K562 (cell line): ENCODE measurements around the gene APP. TPM values are rescaled to one million over a fixed set of nuclear protein-coding genes. Genes with fewer than 3 reads are reported as not detected.
A peak's percentile ranks its signal among the peaks of the same experiment; 100 is the strongest.

Experiments used
- ATAC-seq: fragments of 200-7000 bp; cut with Tn5 transposase; 3 replicates; pipeline ENCODE4 v1.9.1; 2020; ENCODE audit warnings: moderate library complexity
- BruUV-seq: library from RNA; stranded (reverse); fragments of 400-500 nt; replicated peaks from 2 replicates; lab custom pipeline; 2021; lab: Mats Ljungman, UMichigan
- CTCF ChIA-PET: fragments of 300-600 bp; formaldehyde crosslinking; extraction: SDS; loops from one replicate; lab custom pipeline; 2021; ENCODE audit warnings: low intra/inter-chr PET ratio; lab: Yijun Ruan, JAX
- POLR2A ChIA-PET: fragments of 300-600, 350-650 bp; sonication (Branson Sonifier 250); formaldehyde crosslinking; extraction: SDS; loops from one replicate; lab custom pipeline; 2021; ENCODE audit warnings: antibody characterized with exemption, inconsistent platforms; lab: Yijun Ruan, JAX
- DNase-seq, 4 experiments: peaks; one replicate each; pipeline versions ENCODE4 v3.0.0 to v3.0.0-alpha.2; 2011 to 2018; ENCODE audit warnings: low spot score in 3 of 4, mixed read lengths in 3 of 4; ENCODE audit errors: extremely low read depth in 1 of 4
- FAIRE-seq: peaks from 2 replicates; lab custom pipeline; 2011; peaks lifted over from hg19 to GRCh38; lab: Jason Lieb, UNC
- H2AFZ ChIP-seq: 2 replicates; pipeline ENCODE4 v1.6.0; 2011; ENCODE audit warnings: low read depth, low read length, control low read depth, inconsistent platforms
- H3K27ac ChIP-seq: fragments of 200-600 bp; 3 replicates; pipeline ENCODE4 v1.8.0; 2011; ENCODE audit warnings: low read depth, mild to moderate bottlenecking, control low read depth, inconsistent platforms, low read length, moderate library complexity, mixed read lengths; ENCODE audit errors: extremely low read depth
- H3K27me3 ChIP-seq, 2 experiments: fragments of 300-600 bp in 1 of 2; 2 replicates in 1 of 2; 3 replicates in 1 of 2; pipeline versions ENCODE4 v1.6.0 to v1.8.0; 2011; ENCODE audit warnings: inconsistent platforms in 2 of 2, low read length in 2 of 2, mild to moderate bottlenecking in 1 of 2, mixed read lengths in 1 of 2, moderate library complexity in 1 of 2; ENCODE audit not compliant: control insufficient read depth in 2 of 2, insufficient read depth in 2 of 2
- H3K36me3 ChIP-seq: fragments of 300-600 bp; 3 replicates; pipeline ENCODE4 v1.8.0; 2011; ENCODE audit warnings: mild to moderate bottlenecking, low read length, inconsistent platforms; ENCODE audit not compliant: control insufficient read depth, insufficient read depth
- H3K4me1 ChIP-seq, 2 experiments: fragments of 200-600 bp in 1 of 2; replicated peaks in 1 of 2; 2 replicates in 1 of 2; 3 replicates in 1 of 2; pipeline versions ENCODE4 v1.5.1 to v1.8.0; 2011; ENCODE audit warnings: inconsistent platforms in 2 of 2, low read length in 2 of 2, mild to moderate bottlenecking in 1 of 2, mixed read lengths in 1 of 2, moderate library complexity in 1 of 2; ENCODE audit not compliant: control insufficient read depth in 2 of 2, insufficient read depth in 2 of 2
- H3K4me2 ChIP-seq: 2 replicates; pipeline ENCODE4 v1.6.1; 2011; ENCODE audit warnings: low read length, control low read depth, inconsistent platforms, mixed read lengths; ENCODE audit not compliant: insufficient read depth
- H3K4me3 ChIP-seq: fragments of 200-600 bp; sonication (generic), shearing (Covaris generic); 2 replicates; pipeline ENCODE4 v1.5.1; 2016; ENCODE audit warnings: control low read depth, inconsistent platforms
- H3K79me2 ChIP-seq: fragments of 200-600 bp; 3 replicates; pipeline ENCODE4 v1.8.0; 2011; ENCODE audit warnings: low read length, inconsistent platforms; ENCODE audit not compliant: control insufficient read depth, insufficient read depth
- H3K9ac ChIP-seq, 2 experiments: 2 replicates each; pipeline versions ENCODE4 v1.6.0 to v1.6.1; 2011; ENCODE audit warnings: low read depth in 2 of 2, low read length in 2 of 2, control low read depth in 1 of 2, inconsistent platforms in 1 of 2, mild to moderate bottlenecking in 1 of 2, mixed read lengths in 1 of 2; ENCODE audit not compliant: insufficient read depth in 1 of 2
- H3K9me1 ChIP-seq: one replicate; pipeline ENCODE4 v1.6.0; 2011; ENCODE audit warnings: inconsistent platforms, mild to moderate bottlenecking, low read length, moderate library complexity; ENCODE audit not compliant: control insufficient read depth, insufficient read depth
- H3K9me3 ChIP-seq: replicated peaks from 2 replicates; pipeline ENCODE4 v1.5.1; 2011; ENCODE audit warnings: low read depth, low read length, inconsistent platforms; ENCODE audit not compliant: control insufficient read depth, insufficient read depth
- H4K20me1 ChIP-seq: replicated peaks from 2 replicates; pipeline ENCODE4 v1.6.1; 2011; ENCODE audit warnings: low read length, inconsistent platforms, mixed read lengths; ENCODE audit not compliant: control insufficient read depth, insufficient read depth
- GATAD2A ChIP-seq: fragments of 450-650 bp; IDR thresholded peaks from 2 replicates; pipeline ENCODE4 v1.6.1; 2017
- MLX ChIP-seq, 2 experiments: fragments of 450-650 bp in 1 of 2; sonication (generic) in 1 of 2; formaldehyde crosslinking; conservative IDR thresholded peaks; 2 replicates each; pipeline versions ENCODE4 v1.4.0 to v1.8.1; 2020 to 2022; ENCODE audit warnings: mild to moderate bottlenecking in 1 of 2, missing genetic modification reagents in 1 of 2
- RFX1 ChIP-seq: fragments of 450-650 bp; IDR thresholded peaks from 2 replicates; pipeline ENCODE4 v1.6.1; 2016; ENCODE audit warnings: mild to moderate bottlenecking, moderate library complexity
- SMARCB1 ChIP-seq: IDR thresholded peaks from 2 replicates; pipeline ENCODE4 v1.6.1; 2011; ENCODE audit warnings: improper control_type of control experiment, low read depth; ENCODE audit not compliant: insufficient read length
- SNIP1 ChIP-seq: fragments of 450-650 bp; IDR thresholded peaks from 2 replicates; pipeline ENCODE4 v1.7.1; 2017; ENCODE audit warnings: low read depth, mild to moderate bottlenecking
- WGBS: fragments of 100-300 bp; shearing (Covaris generic); methylation state at CpG from one replicate; pipeline ENCODE4 v1.1.6; 2016; ENCODE audit warnings: low coverage, mixed read lengths; ENCODE audit not compliant: insufficient coverage; ENCODE audit errors: missing lambda C conversion rate; 5-methylcytosine and 5-hydroxymethylcytosine counted together
- in situ Hi-C: fragments of 300-500 bp; cut with MboI; formaldehyde crosslinking; loops from 4 replicates; pipeline ENCODE4 v1.15.0; 2018; ENCODE audit warnings: inconsistent platforms, mixed read lengths
- intact Hi-C: fragments of 100-400 bp; cut with micrococcal nuclease; formaldehyde crosslinking; loops from 2 replicates; pipeline ENCODE4 v1.14.2; 2022
- polyA plus RNA-seq, 8 experiments: library from polyadenylated mRNA; depleted of rRNA in 4 of 8; stranded (reverse) in 5 of 8; unstranded in 3 of 8; fragments of >200 nt; fragmentation: Nextera tagmentation in 2 of 8; fragmentation: Illumina TruSeq in 1 of 8; extraction: Ambion mirVana in 2 of 8; extraction: Trizol in 1 of 8; gene quantifications; 2 replicates each; pipeline versions ENCODE4 v1.2.1 to v1.2.3, GENCODE V29; 2011 to 2014; ENCODE audit warnings: inconsistent platforms in 1 of 8, missing spikeins in 1 of 8
- total RNA-seq, 7 experiments: library from RNA; depleted of rRNA in 6 of 7; stranded (reverse); fragments of >200 nt in 6 of 7; fragmentation: Illumina TruSeq in 2 of 7; extraction: Trizol in 2 of 7; gene quantifications; 2 replicates each; pipeline versions ENCODE4 v1.2.1 to v1.2.3, GENCODE V29; 2011 to 2021; ENCODE audit warnings: low replicate concordance in 1 of 7

Gene APP
- total and polyA plus RNA-seq, 9 of the 15 experiments (the other 6 are each of a cell fraction or from before 2014, with no cell fraction given), result 0.01 to 1.5 (median 0.16) TPM; not detected in 5

GRCh38 chr21:25855576-25855975 lies 315.0 kb downstream of the APP start (continued):
- TF ChIP-seq MLX (CRISPR knock-in tag; conservative IDR thresholded peaks at IDR 0.05), result no peak
- TF ChIP-seq SMARCB1, result no peak
- TF ChIP-seq SNIP1, result no peak

GRCh38 chr21:25850126-25850842 lies 320.3 kb downstream of the APP start:
- TF ChIP-seq GATAD2A (no peak), RFX1 (peak; percentile 65)
- TF ChIP-seq, all 486 proteins: peak for 1
- H3K9me1 ChIP-seq, result no peaks in the 10 kb centered on the region
- WGBS, result 0% methylated on average over 1 of the region's 1 CpG
- no peak for DNase-seq
- no peaks in the 10 kb centered on the region for H3K36me3 ChIP-seq
- no peak overlapping the region for H3K9ac ChIP-seq
- CTCF ChIA-PET, result no interaction called here
- H3K4me2 ChIP-seq, result no peak overlapping the region
- no peaks in the 10 kb centered on the region for H3K4me1 ChIP-seq
- H3K27ac ChIP-seq, result no peak overlapping the region
- FAIRE-seq, result no peak
- in situ Hi-C loops, result no loop called here
- BruUV-seq, result no TSS peak
- POLR2A ChIA-PET, result no interaction called here
- H3K79me2 ChIP-seq, result no peaks in the 10 kb centered on the region
- H3K27me3 ChIP-seq, result no peaks in the 10 kb centered on the region
- ATAC-seq, result no peak
- no peak overlapping the region for H3K4me3 ChIP-seq
- H4K20me1 ChIP-seq, result no peaks in the 10 kb centered on the region
- H3K9me3 ChIP-seq, result no peaks in the 10 kb centered on the region
- no peak overlapping the region for H2AFZ ChIP-seq
- intact Hi-C loops, result no loop called here
